ENCODE measurements around the gene ADCY6. TPM values are rescaled to one million over a fixed set of nuclear protein-coding genes. Genes with fewer than 3 reads are reported as not detected.
A peak's percentile ranks its signal among the peaks of the same experiment; 100 is the strongest.
"Not testable (repeated sequence)": the region's sequence is repeated elsewhere in the genome, so short reads cannot be mapped to it uniquely, and the experiment has no call there.

ADCY6 gene
- total and polyA plus RNA-seq, 2 donors, result 23.9 to 30.2 TPM

DNA sequence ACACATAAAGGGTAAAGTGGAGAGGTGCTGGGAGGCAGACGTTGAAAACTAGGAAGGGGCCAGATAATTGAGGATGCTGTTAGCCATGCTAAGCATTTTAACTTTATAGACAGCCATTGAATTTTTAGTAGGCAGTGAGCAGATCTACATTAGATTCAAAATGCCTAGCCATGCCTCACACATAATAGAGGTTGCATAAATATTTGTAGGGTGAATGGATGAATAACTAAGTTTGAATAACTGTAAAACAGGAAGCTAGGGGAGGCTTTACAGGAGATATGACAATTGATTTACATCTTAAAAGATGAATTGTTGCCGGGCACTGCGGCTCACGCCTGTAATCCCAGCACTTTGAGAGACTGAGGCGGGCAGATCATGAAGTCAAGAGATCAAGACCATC, 60.1 kb downstream of the ADCY6 start:
- Histone ChIP-seq H3K4me3 (ENCODE audit: low read depth, low read length) (no peak overlapping the region), H3K4me1 (ENCODE audit: insufficient read depth) (no peaks in the 10 kb centered on the region), H3K27ac (ENCODE audit: low read depth) (no peak overlapping the region), H3K36me3 (ENCODE audit: insufficient read depth) (no peaks in the 10 kb centered on the region)
- WGBS, result 75% methylated on average over 5 of the region's 5 CpGs
- no peak for DNase-seq (ENCODE audit: extremely low spot score)

DNA sequence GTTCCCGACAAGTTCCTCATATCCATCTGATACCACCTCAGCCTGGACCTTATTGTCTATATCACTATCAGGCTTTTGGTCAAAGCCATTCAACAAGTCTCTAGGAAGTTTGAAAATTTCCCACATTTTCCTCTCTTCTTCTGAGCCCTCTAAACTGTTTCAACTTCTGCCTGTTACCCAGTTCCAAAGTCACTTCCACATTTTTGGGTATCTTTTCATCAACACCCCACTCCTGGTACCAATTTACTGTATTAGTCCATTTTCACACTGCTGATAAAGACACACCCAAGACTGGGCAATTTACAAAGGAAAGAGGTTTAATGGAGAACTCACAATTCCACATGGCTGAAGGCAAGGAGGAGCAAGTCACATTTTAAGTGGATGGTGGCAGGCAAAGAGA, 68.2 kb downstream of the ADCY6 start:
- not testable (repeated sequence) for H3K27ac ChIP-seq (ENCODE audit: low read depth); H3K4me3 ChIP-seq (ENCODE audit: low read depth, low read length); H3K4me1 ChIP-seq (ENCODE audit: insufficient read depth); H3K36me3 ChIP-seq (ENCODE audit: insufficient read depth); DNase-seq (ENCODE audit: extremely low spot score)
- 99% methylated on average over 1 of the region's 1 CpG for WGBS

DNA sequence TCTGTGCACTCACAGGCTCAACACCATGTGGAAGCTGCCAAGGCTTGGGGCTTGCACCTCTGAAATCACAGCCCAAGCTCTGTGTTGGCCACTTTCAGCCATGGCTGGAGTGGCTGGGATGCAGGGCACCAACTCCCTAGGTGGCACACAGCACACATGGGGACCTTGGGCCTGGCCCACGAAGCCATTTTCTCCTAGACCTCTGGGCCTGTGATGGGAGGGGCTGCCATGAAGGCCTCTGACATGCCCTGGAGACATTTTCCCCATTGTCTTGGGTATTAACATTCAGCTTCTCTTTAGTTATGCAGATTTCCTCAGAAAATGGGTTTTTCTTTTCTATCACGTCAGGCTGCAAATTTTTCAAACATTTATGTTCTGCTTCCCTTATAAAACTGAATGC, 68.7 kb downstream of the ADCY6 start:
- H3K4me1 ChIP-seq (ENCODE audit: insufficient read depth); DNase-seq (ENCODE audit: extremely low spot score); H3K27ac ChIP-seq (ENCODE audit: low read depth); H3K4me3 ChIP-seq (ENCODE audit: low read depth, low read length); H3K36me3 ChIP-seq (ENCODE audit: insufficient read depth): not testable (repeated sequence)
- 77% methylated on average over 2 of the region's 2 CpGs for WGBS

DNA sequence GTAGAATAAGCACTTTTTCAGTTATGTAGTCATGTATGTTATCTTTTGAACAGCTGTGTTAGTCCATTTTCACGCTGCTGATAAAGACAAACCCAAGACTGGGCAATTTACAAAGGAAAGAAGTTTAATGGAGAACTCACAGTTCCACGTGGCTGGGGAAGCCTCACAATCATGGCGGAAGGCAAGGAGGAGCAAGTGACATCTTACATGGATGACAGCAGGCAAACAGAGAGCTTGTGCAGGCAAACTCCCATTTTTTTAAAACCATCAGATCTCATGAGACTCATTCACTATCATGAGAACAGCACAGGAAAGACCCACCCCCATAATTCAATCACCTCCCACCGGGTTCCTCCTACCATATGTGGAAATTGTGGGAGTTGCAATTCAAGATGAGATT, 69.9 kb downstream of the ADCY6 start:
- H3K27ac ChIP-seq (ENCODE audit: low read depth); H3K36me3 ChIP-seq (ENCODE audit: insufficient read depth); H3K4me1 ChIP-seq (ENCODE audit: insufficient read depth); H3K4me3 ChIP-seq (ENCODE audit: low read depth, low read length); DNase-seq (ENCODE audit: extremely low spot score): not testable (repeated sequence)
- 81% methylated on average over 4 of the region's 4 CpGs for WGBS

DNA sequence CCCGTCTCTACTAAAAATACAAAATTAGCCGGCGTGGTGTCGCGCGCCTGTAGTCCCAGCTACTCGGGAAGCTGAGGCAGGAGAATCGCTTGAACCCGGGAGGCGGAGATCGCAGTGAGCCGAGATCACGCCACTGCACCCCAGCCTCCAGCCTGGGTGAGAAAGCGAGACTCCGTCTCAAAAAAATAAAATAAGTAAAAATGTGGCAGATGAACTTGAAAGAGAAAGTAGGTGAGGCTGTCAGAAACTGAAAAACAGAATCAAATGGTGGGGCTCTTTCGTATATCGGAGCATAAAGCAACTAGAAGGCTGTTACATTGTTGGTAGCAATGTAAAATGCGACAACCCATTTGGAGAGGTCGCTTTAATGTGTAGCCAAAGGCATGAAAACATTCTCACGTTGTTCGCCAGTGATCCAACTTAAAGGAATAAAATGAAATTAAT, 71.6 kb downstream of the ADCY6 start:
- DNase-seq (ENCODE audit: extremely low spot score), result peak; percentile 4
- H3K4me3 ChIP-seq (ENCODE audit: low read depth, low read length), result peak overlapping the region; percentile 49
- no peaks in the 10 kb centered on the region for H3K36me3 ChIP-seq (ENCODE audit: insufficient read depth)
- peak overlapping the region; percentile 62 for H3K27ac ChIP-seq (ENCODE audit: low read depth)
- no peaks in the 10 kb centered on the region for H3K4me1 ChIP-seq (ENCODE audit: insufficient read depth)
- WGBS, result 8% methylated on average over 21 of the region's 21 CpGs

DNA sequence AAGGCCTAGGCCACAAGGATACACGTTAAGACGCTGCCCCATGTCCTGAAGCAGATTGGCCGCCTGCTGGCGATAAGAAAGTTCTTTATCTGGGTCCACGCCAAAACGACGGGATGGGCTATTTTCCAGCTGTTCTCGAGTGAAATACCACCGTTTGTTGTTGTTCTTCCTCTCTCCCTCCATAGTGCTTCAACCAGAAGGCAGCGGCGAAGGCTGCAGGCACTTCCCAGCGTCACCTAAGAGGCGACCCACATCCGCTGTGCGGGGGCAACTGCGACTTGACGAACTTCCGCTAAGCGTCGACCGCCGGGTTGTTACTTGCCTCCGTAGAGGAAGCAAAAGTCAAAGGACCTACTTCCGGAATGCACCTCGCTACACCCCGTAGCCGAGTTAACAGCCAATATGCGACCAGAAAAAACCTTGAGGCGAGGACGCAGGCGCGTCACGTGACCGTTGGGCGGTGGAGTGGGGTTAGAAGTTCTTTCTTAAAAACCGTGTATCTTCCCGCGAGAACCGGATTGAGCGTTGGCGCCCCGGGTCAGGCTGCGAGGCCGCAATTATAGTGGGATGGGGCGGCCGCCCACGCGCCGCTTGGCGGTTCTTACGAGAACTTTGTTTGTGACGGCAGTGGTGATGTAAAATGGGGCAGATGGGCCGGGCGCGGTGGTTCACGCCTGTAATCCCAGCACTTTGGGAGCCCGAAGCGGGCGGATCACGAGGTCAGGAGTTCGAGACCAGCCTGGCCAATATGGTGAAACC, 72.2 kb downstream of the ADCY6 start, which contains the start of gene CCNT1:
Gene CCNT1 (minus strand): TSS at position 215 of the 759 bp plus-strand sequence. CDS start 32 bp downstream, at position 183.
- H3K4me3 ChIP-seq (ENCODE audit: low read depth, low read length), result peak within 1 kb of the TSS; percentile 62
- H3K4me1 ChIP-seq (ENCODE audit: insufficient read depth), result no peaks in the 10 kb centered on the region
- WGBS, result under 1% methylated on average over 61 of the region's 61 CpGs
- H3K27ac ChIP-seq (ENCODE audit: low read depth), result peak within 1 kb of the TSS; percentile 94
- peak; percentile 99 for DNase-seq (ENCODE audit: extremely low spot score)
- no peaks in the 10 kb centered on the region for H3K36me3 ChIP-seq (ENCODE audit: insufficient read depth)

Small RNA genes within 50 kb of the gene (small RNA-seq; reads per million reads assigned to genes)
- gene MIR4701, result not detected
- not detected for gene RF00019

Other genes starting within 250 kb of the ADCY6 start
- not detected for gene LALBA, start 219.0 kb downstream of the ADCY6 start, total RNA-seq
- gene LALBA, start 219.0 kb downstream of the ADCY6 start, polyA plus RNA-seq, result not detected
- gene KANSL2, start 106.9 kb downstream of the ADCY6 start, total RNA-seq, result 55.3 TPM
- gene KANSL2, start 106.9 kb downstream of the ADCY6 start, polyA plus RNA-seq, result 27.5 TPM
- gene CCNT1, start 72.4 kb downstream of the ADCY6 start, total RNA-seq, result 45.6 TPM
- gene CCNT1, start 72.4 kb downstream of the ADCY6 start, polyA plus RNA-seq, result 9.0 TPM
- 15.1 TPM for gene CACNB3, start 29.4 kb upstream of the ADCY6 start, total RNA-seq
- 22.2 TPM for gene CACNB3, start 29.4 kb upstream of the ADCY6 start, polyA plus RNA-seq
- gene DDX23, start 63.1 kb upstream of the ADCY6 start, total RNA-seq, result 52.2 TPM
- 62.8 TPM for gene DDX23, start 63.1 kb upstream of the ADCY6 start, polyA plus RNA-seq
- 0.53 TPM for gene RND1, start 76.8 kb upstream of the ADCY6 start, total RNA-seq
- gene RND1, start 76.8 kb upstream of the ADCY6 start, polyA plus RNA-seq, result 1.8 TPM
- 17.7 TPM for gene FKBP11, start 136.4 kb upstream of the ADCY6 start, total RNA-seq
- gene FKBP11, start 136.4 kb upstream of the ADCY6 start, polyA plus RNA-seq, result 19.4 TPM
- gene ARF3, start 168.4 kb upstream of the ADCY6 start, total RNA-seq, result 25.1 TPM
- 78.6 TPM for gene ARF3, start 168.4 kb upstream of the ADCY6 start, polyA plus RNA-seq
- gene WNT10B, start 182.6 kb upstream of the ADCY6 start, total RNA-seq, result 0.79 TPM
- 1.2 TPM for gene WNT10B, start 182.6 kb upstream of the ADCY6 start, polyA plus RNA-seq
- not detected for gene WNT1, start 189.2 kb upstream of the ADCY6 start, total RNA-seq
- not detected for gene WNT1, start 189.2 kb upstream of the ADCY6 start, polyA plus RNA-seq
- 0.74 TPM for gene DDN, start 210.3 kb upstream of the ADCY6 start, total RNA-seq
- gene DDN, start 210.3 kb upstream of the ADCY6 start, polyA plus RNA-seq, result not detected
- gene PRKAG1, start 229.7 kb upstream of the ADCY6 start, total RNA-seq, result 41.8 TPM
- 63.3 TPM for gene PRKAG1, start 229.7 kb upstream of the ADCY6 start, polyA plus RNA-seq

Data from urinary bladder (tissue), 4 donors.